B cell (primary cell): ENCODE data around the gene PRKCZ.

ENCODE experiments used
- EZH2 ChIP-seq: IDR thresholded peaks from 2 replicates; pipeline ENCODE4 v1.6.1; 2012; ENCODE audit warnings: borderline replicate concordance, low read depth, mild to moderate bottlenecking, moderate library complexity, low read length; ENCODE audit not compliant: insufficient read depth, poor library complexity, severe bottlenecking
- TF ChIP-seq, protein P1 (sequence below): fragments of 200-600 bp; IDR thresholded peaks from one replicate; pipeline ENCODE4 v1.8.0; 2022; ENCODE audit warnings: antibody characterized with exemption, mild to moderate bottlenecking

DNA sequence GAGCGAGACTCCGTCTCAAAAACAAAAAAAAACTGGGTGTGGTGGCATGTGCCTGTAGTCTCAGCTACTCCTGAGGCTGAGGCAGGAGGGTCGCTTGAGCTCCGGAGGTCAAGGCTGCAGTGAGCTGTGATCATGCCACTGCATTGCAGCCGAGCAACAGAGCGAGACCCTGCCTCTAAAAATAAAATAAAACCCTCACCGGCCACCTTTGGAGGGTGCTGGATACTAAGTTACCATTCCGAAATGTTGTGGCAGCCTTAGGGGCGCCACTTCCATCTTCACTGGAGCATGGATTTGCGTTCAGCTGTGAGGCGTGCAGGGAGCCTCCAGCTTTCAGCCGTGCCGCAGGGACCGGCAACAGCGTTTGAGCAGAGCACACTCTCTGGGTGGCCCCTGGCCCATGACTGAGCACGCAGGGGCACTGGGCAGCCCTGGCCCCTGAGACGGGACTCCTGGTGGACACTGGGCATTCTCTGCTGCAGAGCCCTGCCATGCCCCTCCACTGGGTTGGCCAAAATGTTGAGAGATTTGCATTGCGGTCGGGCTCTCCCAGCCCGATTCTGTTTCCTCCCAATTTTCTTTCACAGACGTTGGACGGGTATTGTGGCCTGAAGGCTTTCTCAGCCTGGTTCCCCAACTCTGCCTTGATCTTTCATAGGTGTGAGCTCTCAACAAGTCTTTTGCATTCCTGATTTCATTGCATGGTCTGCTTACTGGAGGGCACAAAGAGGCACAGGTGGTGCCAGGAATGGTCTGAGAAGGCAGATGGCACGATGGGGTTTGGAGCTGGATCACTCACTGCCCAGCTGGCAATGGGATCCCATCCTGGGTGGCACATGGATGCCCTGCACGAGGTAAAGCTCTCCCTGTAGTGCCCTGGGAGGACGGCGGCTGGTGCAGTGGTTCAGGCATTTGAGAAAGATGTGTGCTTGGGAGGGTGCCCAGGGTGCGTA, 40.8 kb upstream of the PRKCZ start:
- TF ChIP-seq, protein P1, sequence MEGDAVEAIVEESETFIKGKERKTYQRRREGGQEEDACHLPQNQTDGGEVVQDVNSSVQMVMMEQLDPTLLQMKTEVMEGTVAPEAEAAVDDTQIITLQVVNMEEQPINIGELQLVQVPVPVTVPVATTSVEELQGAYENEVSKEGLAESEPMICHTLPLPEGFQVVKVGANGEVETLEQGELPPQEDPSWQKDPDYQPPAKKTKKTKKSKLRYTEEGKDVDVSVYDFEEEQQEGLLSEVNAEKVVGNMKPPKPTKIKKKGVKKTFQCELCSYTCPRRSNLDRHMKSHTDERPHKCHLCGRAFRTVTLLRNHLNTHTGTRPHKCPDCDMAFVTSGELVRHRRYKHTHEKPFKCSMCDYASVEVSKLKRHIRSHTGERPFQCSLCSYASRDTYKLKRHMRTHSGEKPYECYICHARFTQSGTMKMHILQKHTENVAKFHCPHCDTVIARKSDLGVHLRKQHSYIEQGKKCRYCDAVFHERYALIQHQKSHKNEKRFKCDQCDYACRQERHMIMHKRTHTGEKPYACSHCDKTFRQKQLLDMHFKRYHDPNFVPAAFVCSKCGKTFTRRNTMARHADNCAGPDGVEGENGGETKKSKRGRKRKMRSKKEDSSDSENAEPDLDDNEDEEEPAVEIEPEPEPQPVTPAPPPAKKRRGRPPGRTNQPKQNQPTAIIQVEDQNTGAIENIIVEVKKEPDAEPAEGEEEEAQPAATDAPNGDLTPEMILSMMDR: no peak
- no peak for TF ChIP-seq EZH2
